ENCODE measurements around the gene OCIAD2.
"Not testable (repeated sequence)": the region's sequence is repeated elsewhere in the genome, so short reads cannot be mapped to it uniquely, and the experiment has no call there.

DNA sequence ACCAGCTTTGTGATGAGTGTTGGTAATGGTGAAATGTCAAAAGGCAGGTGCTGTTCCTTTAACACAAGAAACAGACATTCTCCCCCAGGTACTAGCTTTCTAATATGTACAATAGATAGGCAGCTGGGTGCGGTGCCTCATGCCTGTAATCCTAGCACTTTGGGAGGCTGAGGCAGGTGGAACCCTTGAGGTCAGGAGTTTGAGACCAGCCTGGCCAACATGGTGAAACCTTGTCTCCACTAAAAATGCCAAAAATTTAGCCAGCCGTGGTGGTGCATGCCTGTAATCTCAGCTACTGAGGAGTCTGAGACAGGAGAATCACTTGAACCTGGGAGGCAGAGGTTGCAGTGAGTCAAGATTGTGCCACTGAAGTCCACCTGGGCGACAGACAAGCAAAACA is 24.9 kb downstream of the OCIAD2 start:
- TF ChIP-seq REST (IDR thresholded peaks at IDR 0.05; ENCODE audit: insufficient read depth in 1 of 2, low read depth in 2 of 2, low read length in 1 of 2), result not testable (repeated sequence)
- TF ChIP-seq, protein P1, sequence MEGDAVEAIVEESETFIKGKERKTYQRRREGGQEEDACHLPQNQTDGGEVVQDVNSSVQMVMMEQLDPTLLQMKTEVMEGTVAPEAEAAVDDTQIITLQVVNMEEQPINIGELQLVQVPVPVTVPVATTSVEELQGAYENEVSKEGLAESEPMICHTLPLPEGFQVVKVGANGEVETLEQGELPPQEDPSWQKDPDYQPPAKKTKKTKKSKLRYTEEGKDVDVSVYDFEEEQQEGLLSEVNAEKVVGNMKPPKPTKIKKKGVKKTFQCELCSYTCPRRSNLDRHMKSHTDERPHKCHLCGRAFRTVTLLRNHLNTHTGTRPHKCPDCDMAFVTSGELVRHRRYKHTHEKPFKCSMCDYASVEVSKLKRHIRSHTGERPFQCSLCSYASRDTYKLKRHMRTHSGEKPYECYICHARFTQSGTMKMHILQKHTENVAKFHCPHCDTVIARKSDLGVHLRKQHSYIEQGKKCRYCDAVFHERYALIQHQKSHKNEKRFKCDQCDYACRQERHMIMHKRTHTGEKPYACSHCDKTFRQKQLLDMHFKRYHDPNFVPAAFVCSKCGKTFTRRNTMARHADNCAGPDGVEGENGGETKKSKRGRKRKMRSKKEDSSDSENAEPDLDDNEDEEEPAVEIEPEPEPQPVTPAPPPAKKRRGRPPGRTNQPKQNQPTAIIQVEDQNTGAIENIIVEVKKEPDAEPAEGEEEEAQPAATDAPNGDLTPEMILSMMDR (IDR thresholded peaks at IDR 0.05), result not testable (repeated sequence)

Data from Panc1 (cell line).